Stimulated activated CD4-positive, alpha-beta T cell treated with anti-CD3 and anti-CD28 coated beads, Interleukin-2, amount 100 ng/mL, for 24 hours (primary cell): Measurements from ENCODE around the gene PTPRN2.

Source experiments
- DNase-seq, 2 donors: peaks; one replicate each; pipeline ENCODE4 v3.0.0-alpha.2; 2020

PTPRN2 gene

DNA sequence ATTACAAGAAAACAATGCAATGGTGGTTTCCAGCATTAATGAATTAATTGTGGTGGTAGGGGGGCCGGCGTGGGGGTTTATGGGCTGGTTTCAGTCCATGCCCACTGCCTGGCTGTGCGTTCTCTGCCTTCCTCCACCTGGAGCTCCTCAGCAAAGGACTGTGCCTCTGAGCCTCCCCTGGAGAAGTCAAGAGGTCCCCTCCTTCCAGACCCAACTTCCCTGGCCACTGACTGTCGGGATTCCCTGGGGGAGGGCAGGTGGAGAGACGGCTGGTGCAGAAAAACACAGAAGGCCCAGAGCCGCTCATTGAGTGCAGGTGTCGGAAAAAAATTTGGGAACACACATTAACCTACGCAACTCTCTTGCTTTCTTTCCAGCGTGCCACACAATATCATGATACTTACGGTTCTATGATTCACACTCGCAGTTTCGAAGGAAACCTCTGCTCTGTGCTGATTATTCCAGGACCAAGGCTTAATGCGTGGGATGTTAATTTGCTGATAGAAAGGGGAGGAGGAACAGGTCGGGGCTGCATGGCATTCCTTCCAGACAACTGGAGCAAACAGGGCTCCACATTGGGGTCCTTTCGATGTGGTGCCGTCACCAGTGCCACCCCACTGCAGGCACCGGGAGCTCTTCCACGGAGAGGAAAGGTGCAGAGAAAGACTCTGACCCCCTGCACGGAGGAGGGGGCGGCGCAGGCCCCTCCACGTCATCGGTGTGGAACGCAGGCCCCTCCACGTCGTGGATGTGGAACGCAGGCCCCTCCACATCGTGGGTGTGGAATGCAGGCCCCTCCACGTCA, 744.1 kb downstream of the PTPRN2 start:
- DNase-seq = no peak

DNA sequence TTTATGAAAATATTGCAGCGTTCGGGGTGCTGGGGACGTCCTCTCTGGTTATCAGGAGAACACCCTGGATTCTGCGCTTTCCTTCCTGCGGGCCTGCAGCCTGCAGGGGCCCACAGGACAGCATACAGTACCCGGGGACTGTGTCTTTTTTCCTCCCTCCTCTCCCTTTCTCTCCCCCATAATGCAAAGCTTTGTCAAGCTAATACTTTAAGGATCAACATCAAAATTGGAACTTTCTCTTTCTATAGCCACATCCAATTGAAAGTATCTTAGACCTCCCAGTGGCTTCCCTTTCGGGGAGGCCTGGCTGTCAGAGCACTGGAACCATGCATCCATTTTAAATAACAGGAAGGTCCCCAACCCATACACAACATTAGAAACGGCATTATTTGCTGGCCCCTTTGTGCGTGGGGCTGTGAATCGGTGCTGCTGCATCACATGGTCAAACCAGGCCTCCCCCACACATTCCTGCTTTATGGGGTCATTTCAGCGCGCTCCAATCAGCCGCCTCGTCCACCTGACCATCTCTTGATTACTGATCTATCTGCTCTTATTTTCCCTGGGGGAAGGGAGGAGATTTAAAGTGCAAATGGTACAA, 745.8 kb downstream of the PTPRN2 start:
- no peak for DNase-seq

DNA sequence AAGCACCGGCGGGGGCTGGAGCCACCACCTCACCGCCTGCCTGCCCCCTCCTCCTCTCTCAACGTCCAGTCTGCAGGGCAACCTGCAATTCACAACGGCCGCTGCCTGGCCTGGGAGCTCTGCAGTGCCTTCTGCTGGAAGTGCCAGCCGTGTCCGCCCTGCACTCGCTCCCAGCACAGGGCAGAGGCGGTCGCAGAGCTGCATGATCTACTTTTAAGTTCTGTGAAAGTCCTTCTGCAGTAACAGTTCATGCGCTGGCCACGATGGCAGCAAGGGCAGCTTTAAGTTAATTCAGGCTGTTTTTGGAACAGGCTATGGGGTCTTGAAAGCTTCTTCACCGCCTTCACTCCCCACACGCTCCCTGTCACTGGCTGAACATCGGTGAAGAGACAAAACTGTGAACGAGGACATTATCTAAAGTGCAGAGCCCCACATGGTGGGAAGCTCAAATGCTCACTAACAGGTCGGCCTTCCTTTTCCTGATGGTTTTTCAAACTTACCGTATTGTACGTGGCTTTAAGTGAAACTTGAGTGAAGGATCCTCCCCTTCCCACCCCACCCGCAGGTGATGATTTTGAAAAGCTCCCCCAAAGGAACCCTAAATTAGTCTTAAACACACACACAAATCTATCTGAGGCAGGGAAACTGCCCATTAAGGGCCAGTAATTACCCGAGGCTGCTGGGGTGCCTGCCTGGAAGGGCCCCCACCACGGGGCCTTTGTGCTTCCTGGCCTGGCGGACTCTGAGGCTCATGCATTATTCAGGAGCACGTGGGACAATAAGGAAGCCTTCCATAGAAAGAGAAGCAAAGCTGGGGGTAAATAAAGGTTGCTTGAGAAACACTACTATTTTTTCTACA, 746.5 kb downstream of the PTPRN2 start:
- no peak for DNase-seq

DNA sequence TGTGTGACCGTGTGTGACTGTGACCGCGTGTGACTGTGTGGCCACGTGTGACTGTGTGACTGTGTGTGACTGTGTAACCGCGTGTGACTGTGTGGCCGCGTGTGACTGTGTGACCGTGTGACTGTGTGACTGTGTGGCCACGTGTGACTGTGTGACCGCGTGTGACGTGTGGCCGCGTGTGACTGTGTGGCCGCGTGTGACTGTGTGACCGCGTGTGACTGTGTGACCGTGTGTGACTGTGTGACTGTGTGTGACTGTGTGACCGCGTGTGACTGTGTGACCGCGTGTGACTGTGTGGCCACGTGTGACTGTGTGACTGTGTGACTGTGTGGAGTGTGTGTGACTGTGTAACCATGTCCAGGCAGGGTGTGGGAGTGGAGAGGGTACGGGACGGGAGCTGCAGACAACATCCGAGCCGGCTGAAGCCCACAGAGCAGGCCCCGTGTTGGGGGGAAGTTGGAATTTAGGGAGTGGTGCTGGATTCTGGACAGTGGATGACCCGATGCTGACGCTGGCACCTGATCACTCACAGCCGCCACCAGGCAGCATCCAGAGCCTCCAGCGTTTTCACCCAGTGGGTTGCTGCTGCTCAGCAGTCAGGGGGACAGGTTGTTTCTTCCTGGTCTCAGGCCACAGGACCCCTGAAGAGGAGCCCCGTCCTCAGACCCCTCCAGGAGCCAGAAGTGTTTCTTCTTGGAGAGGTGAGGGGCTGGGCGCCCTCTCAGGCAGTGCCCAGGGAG, 747.3 kb downstream of the PTPRN2 start:
- DNase-seq = no peak

DNA sequence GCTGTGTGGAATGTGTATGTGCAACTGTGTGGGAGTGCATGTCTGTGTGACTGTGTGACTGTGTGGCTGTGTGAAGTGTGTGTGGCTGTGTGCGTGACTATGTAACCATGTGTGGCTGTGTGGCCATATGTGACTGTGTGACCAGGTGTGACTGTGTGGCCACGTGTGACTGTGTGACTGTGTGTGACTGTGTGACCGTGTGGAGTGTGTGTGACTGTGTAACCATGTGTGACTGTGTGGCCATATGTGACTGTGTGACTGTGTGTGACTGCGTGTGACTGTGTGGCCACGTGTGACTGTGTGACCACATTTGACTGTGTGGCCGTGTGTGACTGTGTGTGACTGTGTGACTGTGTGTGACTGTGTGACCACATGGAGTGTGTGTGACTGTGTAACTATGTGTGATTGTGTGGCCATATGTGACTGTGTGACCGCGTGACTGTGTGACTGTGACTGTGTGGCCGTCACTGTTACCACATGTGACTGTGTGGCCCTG, 747.9 kb downstream of the PTPRN2 start:
- no peak for DNase-seq

DNA sequence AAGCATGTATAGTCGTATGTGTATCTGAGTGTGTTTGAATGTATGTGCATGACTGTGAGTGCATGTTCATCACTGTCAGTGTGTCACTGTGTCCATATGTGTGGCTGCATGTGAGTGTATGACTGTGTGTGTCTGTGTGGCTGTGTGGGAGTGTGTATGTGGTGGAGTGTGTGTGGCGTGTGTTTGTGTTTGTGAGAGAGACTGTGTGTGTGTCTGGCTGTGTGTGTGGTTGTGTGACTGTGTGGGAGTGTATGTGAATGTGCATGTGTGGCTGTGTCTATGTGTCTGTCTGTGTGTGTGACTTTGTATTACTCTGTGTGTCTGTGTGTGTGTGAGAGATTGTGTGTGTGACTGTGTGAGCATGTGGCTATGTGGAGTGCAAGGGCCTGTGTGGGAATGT, 748.4 kb downstream of the PTPRN2 start:
- no peak for DNase-seq

DNA sequence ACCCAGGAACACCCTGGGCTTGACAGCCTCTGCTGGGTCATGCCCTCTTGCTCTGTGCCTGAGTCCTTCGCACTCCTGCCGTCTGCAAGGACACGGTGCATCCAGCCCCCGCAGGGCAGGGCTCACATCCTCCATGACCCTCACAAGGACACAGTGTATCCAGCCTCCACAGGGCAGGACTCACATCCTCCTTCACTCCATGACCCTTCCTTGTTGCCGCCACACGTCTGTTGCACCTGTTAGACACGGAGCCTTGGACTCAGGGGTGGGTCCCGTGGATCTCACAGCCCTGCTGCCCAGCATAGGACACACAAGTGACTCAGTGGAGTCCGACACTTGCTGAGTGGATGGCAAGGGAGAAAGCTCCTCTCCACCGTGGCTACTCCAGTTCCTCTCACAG, 750.1 kb downstream of the PTPRN2 start:
- no peak for DNase-seq

DNA sequence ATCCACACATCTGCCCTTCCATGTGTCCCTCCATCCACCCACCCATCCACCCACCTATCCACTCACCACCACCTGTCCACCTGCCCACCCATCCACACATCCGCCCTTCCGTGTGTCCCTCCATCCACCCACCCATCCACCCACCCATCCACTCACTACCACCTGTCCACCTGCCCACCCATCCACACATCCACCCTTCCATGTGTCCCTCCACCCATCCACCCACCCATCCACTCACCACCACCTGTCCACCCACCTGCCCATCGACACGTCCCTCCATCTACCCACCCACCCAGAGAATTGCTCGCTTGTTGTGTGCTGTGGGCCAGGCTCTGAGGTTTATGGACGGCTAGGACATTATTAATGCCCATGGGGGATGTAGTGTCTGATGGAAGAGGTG, 750.6 kb downstream of the PTPRN2 start:
- no peak for DNase-seq

DNA sequence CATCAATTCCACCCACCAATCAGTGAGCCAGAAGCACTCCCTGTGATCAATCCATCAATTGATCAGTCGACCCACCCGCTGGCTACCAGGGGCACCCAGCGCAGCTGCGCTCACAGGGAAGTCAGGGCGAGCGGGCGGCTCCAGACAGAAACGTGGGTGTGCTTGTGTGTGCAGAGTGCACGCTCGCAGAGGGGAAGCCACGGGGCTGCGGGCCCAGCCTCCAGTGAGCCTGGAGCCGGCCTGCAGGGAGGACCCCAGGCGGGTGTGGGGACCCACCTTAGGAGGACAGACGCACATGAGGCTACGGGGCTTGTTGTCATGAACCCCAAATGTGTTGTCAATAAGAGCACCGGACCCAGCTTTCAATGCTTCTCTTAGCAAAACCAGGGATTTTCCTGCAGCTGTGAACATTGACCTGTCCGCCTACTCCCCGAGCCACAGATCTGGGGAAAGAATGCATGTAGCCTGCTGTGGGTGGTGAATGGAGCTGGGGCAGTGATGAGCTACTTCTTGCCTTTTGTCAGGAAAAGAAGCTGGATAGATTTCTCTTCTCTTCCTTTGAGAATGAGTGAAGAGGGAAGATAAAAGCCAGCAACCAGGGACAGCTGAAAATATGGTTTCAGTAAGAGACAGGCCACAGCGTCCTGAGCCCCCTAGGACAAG, 753.0 kb downstream of the PTPRN2 start:
- DNase-seq = no peak

DNA sequence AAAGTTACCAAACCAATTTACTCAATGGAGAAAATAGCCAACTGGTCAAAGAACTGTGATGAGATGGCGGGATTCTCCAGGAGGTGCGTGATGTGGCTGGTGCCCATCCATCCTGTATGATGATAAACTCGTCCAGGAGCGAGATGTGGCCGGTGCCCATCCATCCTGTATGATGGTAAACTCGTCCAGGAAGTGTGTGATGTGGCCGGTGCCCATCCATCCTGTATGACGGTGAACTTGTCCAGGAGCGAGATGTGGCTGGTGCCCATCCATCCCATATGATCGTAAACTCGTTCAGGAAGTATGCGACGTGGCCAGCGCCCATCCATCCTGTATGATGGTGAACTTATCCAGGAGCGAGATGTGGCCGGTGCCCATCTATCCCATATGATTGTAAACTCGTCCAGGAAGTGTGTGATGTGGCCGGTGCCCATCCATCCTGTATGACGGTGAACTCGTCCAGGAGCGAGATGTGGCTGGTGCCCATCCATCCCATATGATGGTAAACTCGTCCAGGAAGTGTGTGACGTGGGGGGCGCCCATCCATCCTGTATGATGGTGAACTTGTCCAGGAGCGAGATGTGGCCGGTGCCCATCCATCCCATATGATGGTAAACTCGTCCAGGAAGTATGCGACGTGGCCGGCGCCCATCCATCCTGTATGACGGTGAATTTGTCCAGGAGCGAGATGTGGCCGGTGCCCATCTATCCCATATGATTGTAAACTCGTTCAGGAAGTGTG, 754.6 kb downstream of the PTPRN2 start:
- no peak for DNase-seq

DNA sequence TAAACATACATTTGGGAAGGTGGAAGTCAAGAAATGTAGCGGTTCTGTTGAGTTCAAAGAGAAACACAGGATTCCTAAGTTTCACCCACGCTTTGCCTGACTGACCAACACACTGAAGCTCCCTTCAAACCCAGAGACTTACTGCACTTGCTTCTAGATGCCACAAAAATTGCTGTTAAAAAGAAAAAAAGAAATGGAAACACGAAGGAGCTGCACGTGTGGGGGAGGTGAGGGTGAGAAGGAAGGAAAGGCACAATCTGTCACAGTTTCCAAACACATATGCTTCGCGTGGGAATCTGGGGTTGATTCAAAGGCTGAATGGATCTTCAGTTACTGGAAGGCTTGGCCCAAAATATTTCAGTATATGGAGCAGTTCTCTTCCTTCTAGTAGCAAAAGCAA, 755.2 kb downstream of the PTPRN2 start:
- DNase-seq = no peak

DNA sequence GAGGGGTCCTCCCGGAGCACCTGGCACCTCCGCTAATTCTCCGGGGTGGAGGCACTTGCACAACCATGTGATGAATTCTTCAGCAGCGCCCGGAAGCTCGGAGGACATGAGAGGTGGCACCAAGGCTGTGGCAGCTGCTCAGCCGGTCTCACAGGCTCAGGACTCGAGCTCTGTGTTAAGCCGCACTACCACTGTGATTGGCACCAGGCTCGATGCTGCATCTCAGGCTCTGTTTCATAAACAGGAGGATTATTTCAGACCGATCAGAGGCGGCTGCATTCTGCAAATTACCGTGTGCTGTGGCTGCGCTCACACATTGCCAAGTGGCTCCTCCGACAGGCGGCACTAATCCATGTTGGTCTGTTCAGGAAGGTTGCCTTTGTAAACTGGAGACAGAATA, 755.6 kb downstream of the PTPRN2 start:
- DNase-seq = no peak

DNA sequence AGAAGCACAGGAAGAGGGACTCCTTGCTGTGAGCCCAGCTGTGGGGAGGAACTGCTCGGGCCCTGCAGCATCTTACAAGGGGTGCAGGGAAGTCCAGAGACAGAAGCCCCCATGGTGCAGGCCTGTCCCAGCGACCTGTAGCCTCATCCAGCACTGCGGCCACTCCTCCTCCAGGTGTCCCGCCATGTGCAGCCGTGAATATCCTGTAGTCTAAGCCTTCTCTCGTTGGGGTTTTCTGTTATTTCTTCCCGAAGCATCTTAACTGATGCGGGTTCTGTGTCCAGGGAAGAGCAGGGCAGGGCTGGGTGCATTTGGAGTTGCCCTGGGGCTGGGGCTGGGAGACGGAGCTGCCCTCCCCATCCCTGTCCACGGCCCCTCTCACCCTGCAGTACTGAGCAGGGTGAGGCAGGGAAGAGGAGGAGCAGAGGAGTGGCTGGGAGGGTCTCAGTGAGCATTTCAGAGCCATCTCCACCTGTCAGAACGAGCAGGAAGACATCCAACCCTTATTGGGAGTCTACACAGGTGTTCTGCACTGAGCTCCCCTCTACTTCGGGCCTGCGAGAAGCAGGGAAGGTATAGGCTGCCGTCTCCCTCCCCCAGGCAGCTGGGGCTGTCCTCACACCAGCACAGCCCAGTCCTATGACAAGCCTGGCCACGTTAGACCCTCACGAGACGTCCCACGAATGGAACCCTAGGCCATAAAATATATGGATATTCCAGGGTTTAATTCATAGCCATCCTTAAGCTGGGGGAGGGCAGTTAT, 756.3 kb downstream of the PTPRN2 start:
- no peak for DNase-seq

DNA sequence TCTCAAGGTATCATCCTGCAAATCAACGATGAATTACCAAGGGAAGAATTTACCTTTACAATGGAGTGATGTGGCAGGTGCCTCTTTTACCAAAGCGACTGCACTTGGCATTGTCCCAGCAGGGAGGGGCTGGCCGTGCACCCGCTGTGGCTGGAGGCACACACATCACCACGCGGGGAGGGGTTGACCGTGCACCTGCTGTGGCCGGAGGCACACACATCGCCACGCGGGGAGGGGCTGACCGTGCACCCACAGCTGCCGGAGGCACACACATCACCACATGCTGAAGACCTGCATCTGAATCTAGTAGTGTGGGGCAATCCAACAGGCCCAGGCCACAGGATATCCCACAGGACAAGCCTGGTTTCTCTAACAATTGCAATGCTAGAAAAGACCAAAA, 757.3 kb downstream of the PTPRN2 start:
- no peak for DNase-seq

DNA sequence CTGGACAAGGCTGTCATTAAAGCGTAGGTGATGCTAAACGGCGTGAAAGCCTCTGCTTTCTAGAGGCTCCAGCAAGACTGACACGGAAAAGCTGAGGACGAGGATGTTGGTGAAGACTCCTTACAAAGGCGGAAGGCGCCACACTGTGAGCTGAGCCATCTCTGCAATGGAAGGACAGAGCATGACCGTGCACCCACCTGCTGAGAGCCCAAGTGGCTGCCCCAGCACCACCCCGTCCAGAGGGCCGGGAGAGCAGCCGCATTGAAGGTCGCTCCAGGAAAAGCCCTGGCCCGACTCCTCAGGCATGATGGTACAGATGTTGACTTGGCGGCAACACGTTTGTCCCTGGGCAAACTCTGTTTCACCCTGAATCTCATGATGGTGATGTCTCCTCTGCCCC, 758.1 kb downstream of the PTPRN2 start:
- DNase-seq = no peak

DNA sequence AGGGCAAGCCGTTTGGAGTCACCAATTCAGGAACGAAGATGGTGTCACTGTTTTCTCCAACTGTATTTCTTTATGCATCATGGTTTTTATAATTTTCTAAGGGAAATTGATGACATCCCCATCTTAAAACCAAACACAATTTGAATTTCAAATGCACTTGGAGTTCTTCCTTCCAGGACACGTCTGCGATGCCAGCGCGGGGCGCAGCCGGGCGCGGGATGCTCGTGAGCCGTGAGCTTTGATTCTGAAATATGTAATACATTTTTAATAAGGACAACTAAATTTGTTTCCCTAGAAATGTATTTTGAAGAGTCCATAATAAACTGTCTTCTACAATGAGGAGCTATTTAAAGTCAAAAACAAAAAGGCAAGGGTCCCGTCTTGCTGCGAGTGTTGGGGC, 758.7 kb downstream of the PTPRN2 start:
- no peak for DNase-seq

DNA sequence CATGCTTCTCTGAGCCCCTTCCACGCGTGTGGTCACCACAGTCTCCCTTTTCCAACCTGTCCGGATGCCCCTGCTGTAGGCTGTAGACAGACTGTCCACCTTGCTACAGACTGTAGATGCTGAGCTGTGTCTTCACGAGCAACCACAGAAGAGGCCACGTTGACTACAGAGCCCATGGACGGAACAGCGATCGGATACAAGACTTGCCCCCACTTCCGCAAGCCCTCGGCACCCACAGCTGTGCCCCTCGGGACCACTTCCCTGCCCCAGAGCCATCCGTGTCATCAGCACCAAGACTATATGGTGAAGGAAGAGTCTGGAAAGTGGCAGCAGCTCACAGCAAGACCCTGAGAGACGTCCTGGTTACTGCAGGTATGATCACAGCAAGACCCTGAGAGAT, 759.4 kb downstream of the PTPRN2 start:
- no peak for DNase-seq

DNA sequence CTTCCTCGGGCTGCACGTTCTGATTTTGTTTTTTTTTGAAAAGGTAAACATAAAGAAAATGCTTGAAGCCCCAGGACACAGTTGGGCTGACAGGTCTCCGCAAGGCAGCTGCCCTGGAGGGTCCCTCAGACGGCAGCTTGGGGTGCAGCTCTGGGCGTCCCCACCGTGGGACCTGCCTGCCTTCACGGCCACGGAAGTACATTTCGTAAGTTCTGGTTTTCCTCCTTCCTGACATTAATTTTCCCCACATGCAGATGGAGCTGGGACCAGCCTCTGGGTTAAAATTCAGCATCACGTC, 759.8 kb downstream of the PTPRN2 start:
- no peak for DNase-seq

DNA sequence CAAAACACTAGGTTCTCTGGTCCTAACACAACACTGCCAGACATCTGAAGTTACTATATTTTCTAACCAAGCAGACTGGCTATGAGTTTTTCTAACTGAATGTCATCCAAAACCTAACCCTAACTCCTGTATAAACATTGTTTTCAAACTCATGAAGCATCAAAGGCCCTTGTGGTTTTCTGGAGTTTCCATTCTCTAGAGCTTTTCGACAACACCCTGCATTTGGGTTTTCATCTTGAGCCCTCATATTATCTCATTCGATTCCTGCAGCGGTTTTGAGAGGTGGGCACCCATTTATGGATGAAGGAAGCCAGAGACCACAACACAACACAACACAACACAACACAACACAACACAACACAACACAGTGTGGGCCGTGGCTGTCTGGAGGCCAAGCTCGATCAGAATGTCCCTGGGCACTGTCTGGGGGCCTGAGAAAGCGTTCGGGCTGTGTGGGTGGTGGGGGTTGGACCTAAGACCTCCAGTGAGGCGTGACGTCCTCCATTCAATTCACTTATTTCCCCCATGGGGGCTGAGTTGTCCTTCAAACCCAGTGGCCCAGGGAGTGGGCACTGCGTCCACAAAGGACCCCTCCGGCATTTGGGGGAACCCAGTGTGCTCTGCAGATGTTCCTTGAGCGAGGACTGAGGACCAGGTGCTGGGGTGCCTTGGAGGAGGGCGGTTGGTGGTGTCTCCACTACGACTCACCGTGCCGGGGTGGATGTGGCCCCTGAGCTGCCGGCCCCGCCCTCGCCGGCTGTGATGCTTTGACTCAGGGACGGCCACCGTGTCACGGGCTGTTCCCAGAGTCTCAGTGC, 760.4 kb downstream of the PTPRN2 start:
- DNase-seq = peak; percentile 32 to 33

DNA sequence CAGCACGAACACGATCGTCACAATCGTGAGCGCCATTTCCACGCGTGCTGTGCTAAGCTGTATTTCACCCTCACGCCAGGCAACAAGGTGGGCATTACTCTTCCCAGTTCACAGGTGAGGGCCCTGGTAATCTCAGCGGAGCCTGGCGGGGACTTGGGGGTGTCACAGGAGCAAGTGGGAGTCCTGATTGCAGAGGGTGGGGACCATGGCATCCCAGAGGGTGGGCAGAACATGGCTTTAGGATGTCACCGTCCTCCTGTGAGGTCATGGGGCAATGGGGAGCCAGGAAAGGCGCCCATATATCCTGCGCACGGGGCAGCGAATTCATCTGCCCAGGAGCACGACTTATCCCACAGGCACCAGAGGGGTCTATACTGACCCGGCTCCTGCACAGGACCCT, 761.1 kb downstream of the PTPRN2 start:
- no peak for DNase-seq
